Common myeloid progenitor, CD34-positive (primary cell): ENCODE measurements around the gene LCN10.

ENCODE experiments used
- CTCF ChIA-PET: fragments of 350-600 bp; sonication (Branson Sonifier 250); formaldehyde crosslinking; loops from one replicate; lab custom pipeline; 2021; ENCODE audit warnings: antibody characterized with exemption; lab: Charles Lee
- POLR2A ChIA-PET: fragments of 350-600 bp; sonication (Branson Sonifier 250); formaldehyde crosslinking; loops from one replicate; lab custom pipeline; 2021; ENCODE audit warnings: antibody characterized with exemption; lab: Charles Lee
- DNase-seq, 3 donors: peaks; one replicate each; pipeline versions ENCODE4 v3.0.0 to v3.0.0-alpha.2; 2013
- H3K27ac ChIP-seq, 2 experiments: 1 replicate in 1 of 2; 2 replicates in 1 of 2; pipeline ENCODE4 v1.7.0; 2013; ENCODE audit warnings: inconsistent platforms in 2 of 2, low read length in 2 of 2, mild to moderate bottlenecking in 2 of 2, low read depth in 1 of 2, moderate library complexity in 1 of 2; ENCODE audit not compliant: severe bottlenecking in 2 of 2, insufficient read depth in 1 of 2, poor library complexity in 1 of 2
- H3K27me3 ChIP-seq, 5 experiments: replicated peaks in 2 of 5; 1 replicate in 3 of 5; 2 replicates in 2 of 5; pipeline versions ENCODE4 v1.6.1 to v1.7.0; 2013; ENCODE audit warnings: low read length in 4 of 5, mild to moderate bottlenecking in 2 of 5, moderate library complexity in 2 of 5, inconsistent platforms in 1 of 5; ENCODE audit not compliant: insufficient read depth in 5 of 5, control insufficient read depth in 4 of 5
- H3K36me3 ChIP-seq, 4 experiments: 1 replicate in 2 of 4; 2 replicates in 2 of 4; pipeline versions ENCODE4 v1.6.1 to v1.7.0; 2013; ENCODE audit warnings: low read length in 3 of 4, control low read depth in 1 of 4, mild to moderate bottlenecking in 1 of 4; ENCODE audit not compliant: control insufficient read depth in 4 of 4, insufficient read depth in 4 of 4
- H3K4me1 ChIP-seq, 4 experiments: 1 replicate in 3 of 4; 2 replicates in 1 of 4; pipeline versions ENCODE4 v1.6.1 to v1.7.1; 2013; ENCODE audit warnings: low read length in 3 of 4, mild to moderate bottlenecking in 3 of 4, control low read depth in 1 of 4, inconsistent platforms in 1 of 4, moderate library complexity in 1 of 4; ENCODE audit not compliant: control insufficient read depth in 4 of 4, insufficient read depth in 4 of 4; ENCODE audit errors: control extremely low read depth in 1 of 4
- H3K4me3 ChIP-seq, 7 experiments: 1 replicate in 4 of 7; 2 replicates in 3 of 7; pipeline versions ENCODE4 v1.5.1 to v1.7.0; 2013; ENCODE audit warnings: mild to moderate bottlenecking in 7 of 7, low read length in 6 of 7, moderate library complexity in 6 of 7, inconsistent platforms in 2 of 7, low read depth in 2 of 7, control low read depth in 1 of 7; ENCODE audit not compliant: insufficient read depth in 4 of 7, control insufficient read depth in 1 of 7; ENCODE audit errors: extremely low read depth in 1 of 7
- H3K9me3 ChIP-seq, 5 experiments: 1 replicate in 4 of 5; 2 replicates in 1 of 5; pipeline versions ENCODE4 v1.6.1 to v1.7.1; 2013; ENCODE audit warnings: low read length in 4 of 5, mild to moderate bottlenecking in 2 of 5, inconsistent platforms in 1 of 5, low read depth in 1 of 5, moderate library complexity in 1 of 5; ENCODE audit not compliant: control insufficient read depth in 4 of 5, insufficient read depth in 2 of 5; ENCODE audit errors: control extremely low read depth in 1 of 5
- WGBS: methylation state at CpG from one replicate; pipeline ENCODE4 v1.1.5; 2013; ENCODE audit not compliant: insufficient coverage; 5-methylcytosine and 5-hydroxymethylcytosine counted together

The LCN10 gene

DNA sequence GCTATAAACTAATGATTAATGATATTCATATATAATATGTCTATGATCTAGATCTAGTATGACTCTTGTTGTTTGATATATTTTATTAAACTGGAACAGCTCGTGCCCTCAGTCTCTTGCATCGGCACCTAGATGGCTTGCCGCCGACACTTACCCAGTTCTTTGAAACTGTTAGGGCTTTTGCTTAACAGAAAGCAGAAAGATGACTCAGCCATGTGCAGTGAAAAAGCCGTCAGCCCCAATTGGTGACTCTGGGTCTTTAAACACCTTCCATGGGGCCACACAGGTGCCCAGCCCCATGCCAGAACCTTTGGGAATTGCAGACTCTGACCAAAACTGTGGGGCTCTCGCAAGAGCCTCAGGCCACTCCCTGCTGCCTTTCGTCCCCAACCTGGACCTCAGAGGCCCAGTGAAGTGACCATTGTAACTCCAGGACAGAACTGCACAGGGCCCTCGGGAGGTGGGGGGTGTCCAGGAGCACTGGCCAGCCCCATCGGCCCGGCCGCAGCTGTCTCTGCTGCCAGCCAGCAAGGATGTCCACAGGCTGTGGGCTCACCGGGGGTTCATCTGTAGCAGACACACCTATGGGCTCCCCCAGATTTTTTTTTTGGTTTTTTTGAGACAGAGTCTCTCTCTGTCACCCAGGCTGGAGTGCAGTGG is 7.8 kb downstream of the LCN10 start:
- H3K36me3 ChIP-seq = peaks cover 0 to 2% (median 0%) of the 10 kb centered on the region in 4 experiments
- CTCF ChIA-PET = interaction anchor here (1.7 kb wide), 1 partner anchor 9 kb away, joined by 6 read pairs; no protein-coding TSS in a partner anchor
- DNase-seq = no peak
- POLR2A ChIA-PET = no interaction called here
- WGBS = 97% methylated on average over 12 of the region's 12 CpGs
- peaks cover 0 to 2% (median 0%) of the 10 kb centered on the region in 4 experiments for H3K4me1 ChIP-seq
- H3K27me3 ChIP-seq = no peaks in the 10 kb centered on the region
- H3K27ac ChIP-seq = no peak overlapping the region
- H3K4me3 ChIP-seq = no peak overlapping the region
- H3K9me3 ChIP-seq = peaks cover 0 to 1% (median 0%) of the 10 kb centered on the region in 5 experiments

DNA sequence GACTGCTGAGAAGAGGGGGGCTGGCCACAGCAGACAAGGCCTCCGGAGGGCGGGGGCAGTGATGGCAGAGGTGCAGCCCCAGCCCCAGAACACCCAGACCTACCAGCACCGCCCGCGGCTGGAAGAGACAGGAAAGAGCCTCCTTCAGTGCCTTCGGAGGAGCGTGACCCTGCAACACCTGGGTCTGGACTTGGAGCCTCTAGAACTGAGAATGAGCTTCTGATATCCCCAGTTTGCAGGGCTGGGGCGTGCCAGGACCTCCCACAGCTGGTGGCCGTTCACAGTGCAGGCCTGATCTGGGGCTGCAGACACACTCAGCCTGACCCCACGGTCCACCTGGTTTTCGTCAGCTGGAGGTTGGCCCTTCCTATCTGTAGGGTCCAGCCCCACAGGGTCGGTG is 9.1 kb downstream of the LCN10 start:
- Histone ChIP-seq H3K27ac (no peak overlapping the region), H3K36me3 (peaks cover 0 to 2% (median 0%) of the 10 kb centered on the region in 4 experiments), H3K4me1 (peaks cover 0 to 16% (median 10%) of the 10 kb centered on the region in 4 experiments), H3K9me3 (peaks cover 0 to 1% (median 0%) of the 10 kb centered on the region in 5 experiments), H3K27me3 (no peaks in the 10 kb centered on the region), H3K4me3 (no peak overlapping the region)
- WGBS = 95% methylated on average over 12 of the region's 12 CpGs
- CTCF ChIA-PET = interaction anchor here (1.7 kb wide), 1 partner anchor 10 kb away, joined by 6 read pairs; no protein-coding TSS in a partner anchor
- no peak for DNase-seq
- POLR2A ChIA-PET = no interaction called here

DNA sequence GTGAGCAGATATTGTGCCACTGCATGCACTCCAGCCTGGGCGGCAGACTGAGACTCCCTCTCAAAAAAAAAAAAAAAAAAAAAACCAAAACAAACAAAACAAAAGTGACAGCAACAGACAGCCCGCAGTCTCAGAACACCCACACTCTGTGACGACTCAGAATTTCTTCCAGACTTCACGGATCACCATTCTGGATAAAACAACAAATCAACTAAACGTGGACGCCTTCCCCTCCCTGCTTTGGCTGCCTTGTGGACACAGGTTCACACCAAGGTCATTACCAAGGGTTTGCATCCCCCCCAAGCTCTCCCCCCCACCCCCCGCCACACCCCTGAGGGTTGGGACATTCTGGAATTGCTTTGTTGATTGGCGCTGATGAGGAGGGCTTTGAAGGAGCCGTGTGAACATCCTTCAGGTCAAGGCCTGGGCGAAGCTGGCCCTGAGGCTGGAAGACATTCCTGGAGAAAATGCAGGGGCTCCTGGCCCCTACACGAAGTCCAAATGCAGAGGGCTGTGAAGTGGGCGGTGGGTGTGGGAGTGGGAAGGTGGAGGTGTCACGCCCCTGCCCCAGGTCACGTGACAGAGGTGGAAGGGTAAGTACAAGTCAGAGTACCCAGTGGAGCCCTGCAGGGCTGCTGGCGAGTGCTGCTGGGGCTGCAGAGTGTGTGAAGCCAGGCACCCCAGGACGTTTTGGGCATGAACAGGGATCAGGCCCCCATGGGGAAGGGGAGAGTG is 10.1 kb downstream of the LCN10 start:
- 95% methylated on average over 11 of the region's 16 CpGs for WGBS
- ChIA-PET CTCF (interaction anchor here (1.3 to 1.6 kb wide), 2 partner anchors 12 to 22 kb away, joined by 3 to 4 read pairs; no protein-coding TSS in a partner anchor), POLR2A (no interaction called here)
- peaks cover 0 to 2% (median 0%) of the 10 kb centered on the region in 4 experiments for H3K36me3 ChIP-seq
- H3K27me3 ChIP-seq = no peaks in the 10 kb centered on the region
- peaks cover 0 to 1% (median 0%) of the 10 kb centered on the region in 5 experiments for H3K9me3 ChIP-seq
- H3K27ac ChIP-seq = no peak overlapping the region
- H3K4me1 ChIP-seq = peaks cover 0 to 20% (median 17%) of the 10 kb centered on the region in 4 experiments
- DNase-seq = no peak
- no peak overlapping the region for H3K4me3 ChIP-seq

DNA sequence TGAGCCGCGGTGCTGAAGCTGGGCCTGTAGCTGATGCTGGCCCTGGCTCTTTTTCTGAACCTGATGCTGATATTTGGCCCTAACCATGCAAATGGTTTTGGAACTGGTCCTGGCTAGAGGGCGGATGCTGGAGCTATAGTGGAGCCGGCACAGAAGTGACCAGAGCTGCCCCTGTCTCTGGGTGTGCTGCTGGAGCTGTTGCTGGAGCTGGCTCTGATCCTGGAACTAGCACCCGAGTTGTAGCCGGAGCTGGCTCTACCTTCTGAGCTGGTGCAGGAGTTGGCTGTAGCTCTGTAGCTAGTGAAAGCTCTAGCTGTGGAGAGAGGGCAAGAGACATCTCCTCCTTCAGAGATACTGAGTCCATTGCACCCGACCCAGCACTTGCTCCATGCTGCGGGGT is 12.8 kb downstream of the LCN10 start:
- Histone ChIP-seq H3K27ac (no peak overlapping the region), H3K9me3 (peaks cover 0 to 1% (median 0%) of the 10 kb centered on the region in 5 experiments), H3K4me3 (no peak overlapping the region), H3K4me1 (peaks cover 4 to 41% (median 40%) of the 10 kb centered on the region in 4 experiments), H3K36me3 (peaks cover 0 to 20% (median 13%) of the 10 kb centered on the region in 4 experiments), H3K27me3 (no peaks in the 10 kb centered on the region)
- ChIA-PET CTCF (interaction anchor here (1.1 to 6.1 kb wide), 13 partner anchors 11 to 62 kb away, joined by 3 to 92 read pairs (median 11); partner anchors contain the start of genes DIPK1B, LCN10 and LCN8), POLR2A (interaction anchor here (0.5 to 5.9 kb wide), 4 partner anchors 14 to 49 kb away, joined by 3 to 128 read pairs (median 24); no protein-coding TSS in a partner anchor)
- DNase-seq = no peak
- WGBS = 98% methylated on average over 8 of the region's 8 CpGs

DNA sequence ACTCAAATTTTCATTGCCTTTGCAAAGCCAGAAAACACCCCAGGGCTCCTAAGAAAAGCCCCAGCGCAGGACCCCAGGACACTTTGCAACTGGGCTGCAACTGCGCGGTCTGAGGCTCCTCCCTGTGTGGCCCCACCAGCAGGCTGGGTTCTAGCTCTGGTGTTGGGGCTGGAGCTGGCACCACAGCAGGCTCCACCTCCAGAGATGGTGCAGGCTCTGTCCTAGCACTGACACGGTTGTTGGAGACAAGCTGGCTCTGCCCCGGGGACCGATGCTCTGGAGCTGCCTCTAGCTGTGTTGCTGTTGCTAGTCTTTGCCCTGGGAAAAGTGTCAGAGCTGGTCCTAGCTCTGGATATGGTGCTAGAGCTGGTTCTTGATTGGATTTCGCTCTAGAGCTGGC is 13.6 kb downstream of the LCN10 start:
- POLR2A ChIA-PET = interaction anchor here (1.1 to 5.9 kb wide), 9 partner anchors 12 to 72 kb away, joined by 4 to 128 read pairs (median 6); partner anchors contain the start of genes AGPAT2 and EGFL7
- Histone ChIP-seq H3K27ac (peak overlapping the region in 1 of 2 experiments; percentile 22), H3K4me1 (peaks cover 4 to 43% (median 41%) of the 10 kb centered on the region in 4 experiments), H3K36me3 (peaks cover 0 to 28% (median 18%) of the 10 kb centered on the region in 4 experiments), H3K4me3 (peak overlapping the region in 6 of 7 experiments; percentile 53 to 95 (median 80)), H3K27me3 (no peaks in the 10 kb centered on the region), H3K9me3 (peaks cover 0 to 1% (median 0%) of the 10 kb centered on the region in 5 experiments)
- WGBS = 73% methylated on average over 7 of the region's 7 CpGs
- DNase-seq = no peak
- CTCF ChIA-PET = interaction anchor here (0.5 to 6.1 kb wide), 22 partner anchors 8 to 167 kb away, joined by 3 to 92 read pairs (median 4); partner anchors contain the start of genes DIPK1B, LCN10, LCN15 and LCN8

DNA sequence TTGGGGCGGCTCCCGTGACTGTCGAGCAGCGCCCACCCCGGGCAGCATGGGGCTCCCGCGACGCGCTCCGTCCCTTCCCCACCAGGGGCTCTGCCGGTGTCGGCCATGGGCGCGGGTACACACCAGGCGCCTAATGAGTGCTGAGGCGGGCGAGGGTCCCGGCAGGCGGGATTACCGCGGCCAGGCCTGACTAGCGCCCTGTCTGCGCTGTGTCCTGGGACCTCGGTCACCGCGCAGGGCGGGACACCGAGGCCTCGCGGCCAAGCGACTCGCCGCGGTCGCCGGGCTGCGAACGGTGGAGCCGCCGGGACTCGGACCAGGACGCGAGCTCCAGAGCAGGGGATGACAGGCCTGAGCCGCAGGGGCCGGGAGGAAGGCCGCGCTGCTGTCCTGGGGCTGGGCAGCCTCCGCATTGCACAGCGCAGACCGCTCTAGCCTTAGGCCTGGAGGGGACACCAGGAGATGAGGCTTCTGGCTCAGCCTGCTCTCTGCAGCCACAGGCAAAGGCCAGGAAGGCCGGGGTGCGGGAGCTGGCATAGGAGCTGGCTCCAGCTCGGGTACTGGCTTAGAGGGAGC is 14.1 kb downstream of the LCN10 start:
- no peak for DNase-seq
- Histone ChIP-seq H3K36me3 (peaks cover 2 to 33% (median 23%) of the 10 kb centered on the region in 4 experiments), H3K9me3 (peaks cover 0 to 1% (median 0%) of the 10 kb centered on the region in 5 experiments), H3K27ac (peak overlapping the region in 1 of 2 experiments; percentile 58), H3K4me3 (peak overlapping the region; percentile 53 to 95 (median 79)), H3K4me1 (peaks cover 4 to 43% (median 42%) of the 10 kb centered on the region in 4 experiments), H3K27me3 (no peaks in the 10 kb centered on the region)
- 3% methylated on average over 46 of the region's 53 CpGs for WGBS
- POLR2A ChIA-PET = interaction anchor here (0.6 to 5.9 kb wide), 15 partner anchors 12 to 78 kb away, joined by 3 to 128 read pairs (median 5); partner anchors contain the start of genes AGPAT2 and EGFL7
- CTCF ChIA-PET = interaction anchor here (0.5 to 6.1 kb wide), 19 partner anchors 8 to 168 kb away, joined by 3 to 92 read pairs (median 5); partner anchors contain the start of genes DIPK1B, LCN10, LCN15 and LCN8
